ENCODE results near the gene ABCA7. TPM values are rescaled to one million over a fixed set of nuclear protein-coding genes. Genes with fewer than 3 reads are reported as not detected.

ABCA7 gene
- total RNA-seq, 2 donors from 2014 or later, result 6.0 to 7.0 TPM

- no peak for DNase-seq (ENCODE audit: low spot score)
- H3K4me3 ChIP-seq, result no peak overlapping the region
- H3K27me3 ChIP-seq (replicated peaks; ENCODE audit: insufficient read depth), result no peaks in the 10 kb centered on the region
- H3K27ac ChIP-seq, result no peak overlapping the region
- no peak for ATAC-seq (ENCODE audit: insufficient number of reproducible peaks, low FRiP score, low read depth)
- no peaks in the 10 kb centered on the region for H3K9me3 ChIP-seq
- H3K4me1 ChIP-seq (ENCODE audit: control insufficient read depth in 1 of 2, low read depth in 2 of 2), result peaks cover 11 to 46% of the 10 kb centered on the region in 2 donors
- TF ChIP-seq CTCF (IDR thresholded peaks at IDR 0.05), result no peak
- H3K36me3 ChIP-seq, result peaks cover 59% of the 10 kb centered on the region
Observed at GRCh38 chr19:1109697-1110671, 70.1 kb downstream of the ABCA7 start.

DNA sequence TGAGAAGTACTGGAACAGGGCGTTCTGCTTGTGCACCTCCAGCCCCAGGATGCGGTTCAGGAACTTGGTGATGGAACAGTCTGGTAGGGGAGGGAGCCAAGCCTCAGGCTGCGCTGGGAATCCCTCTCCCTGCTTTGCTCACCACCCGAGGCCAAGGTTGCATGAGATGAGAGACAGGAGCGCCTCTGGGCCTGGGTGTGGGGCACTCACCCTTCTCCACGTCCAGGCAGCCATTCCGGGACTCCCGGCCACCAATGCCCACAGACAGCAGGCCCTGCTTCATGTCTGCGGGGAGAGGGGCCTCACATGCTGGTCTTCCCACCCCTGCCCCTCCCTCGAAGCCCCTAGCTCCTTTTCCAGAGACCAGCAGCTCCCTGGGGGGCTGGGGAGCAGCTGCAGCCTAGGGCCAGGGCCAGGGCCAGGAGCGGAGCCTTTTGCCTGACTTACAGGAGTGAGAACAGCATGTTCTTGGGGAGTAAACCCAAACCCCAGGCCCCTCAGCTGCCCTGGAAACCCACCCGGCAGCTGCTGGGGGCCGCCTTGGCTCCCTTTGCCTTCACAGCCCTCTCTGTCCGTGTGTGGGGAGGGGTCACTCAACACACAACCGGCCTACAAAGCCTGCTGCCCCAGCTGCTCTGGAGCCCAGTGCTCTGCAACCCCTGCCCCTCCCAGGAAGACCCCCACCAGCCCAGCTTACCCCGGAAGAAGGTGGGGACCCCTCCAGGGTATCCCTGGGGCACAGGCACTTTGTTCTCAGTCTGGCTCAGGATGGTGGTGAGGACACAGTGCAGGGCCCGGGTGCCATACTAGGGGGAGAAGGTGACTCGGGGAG is 71.1 kb downstream of the ABCA7 start:
- Histone ChIP-seq H3K9me3 (no peaks in the 10 kb centered on the region), H3K36me3 (peaks cover 63% of the 10 kb centered on the region), H3K4me3 (no peak overlapping the region), H3K27ac (no peak overlapping the region), H3K4me1 (ENCODE audit: control insufficient read depth in 1 of 2, low read depth in 2 of 2) (peaks cover under 1 to 35% of the 10 kb centered on the region in 2 donors), H3K27me3 (replicated peaks; ENCODE audit: insufficient read depth) (no peaks in the 10 kb centered on the region)
- DNase-seq (ENCODE audit: low spot score) (no peak), ATAC-seq (ENCODE audit: insufficient number of reproducible peaks, low FRiP score, low read depth) (no peak)
- TF ChIP-seq CTCF (IDR thresholded peaks at IDR 0.05), result no peak

DNA sequence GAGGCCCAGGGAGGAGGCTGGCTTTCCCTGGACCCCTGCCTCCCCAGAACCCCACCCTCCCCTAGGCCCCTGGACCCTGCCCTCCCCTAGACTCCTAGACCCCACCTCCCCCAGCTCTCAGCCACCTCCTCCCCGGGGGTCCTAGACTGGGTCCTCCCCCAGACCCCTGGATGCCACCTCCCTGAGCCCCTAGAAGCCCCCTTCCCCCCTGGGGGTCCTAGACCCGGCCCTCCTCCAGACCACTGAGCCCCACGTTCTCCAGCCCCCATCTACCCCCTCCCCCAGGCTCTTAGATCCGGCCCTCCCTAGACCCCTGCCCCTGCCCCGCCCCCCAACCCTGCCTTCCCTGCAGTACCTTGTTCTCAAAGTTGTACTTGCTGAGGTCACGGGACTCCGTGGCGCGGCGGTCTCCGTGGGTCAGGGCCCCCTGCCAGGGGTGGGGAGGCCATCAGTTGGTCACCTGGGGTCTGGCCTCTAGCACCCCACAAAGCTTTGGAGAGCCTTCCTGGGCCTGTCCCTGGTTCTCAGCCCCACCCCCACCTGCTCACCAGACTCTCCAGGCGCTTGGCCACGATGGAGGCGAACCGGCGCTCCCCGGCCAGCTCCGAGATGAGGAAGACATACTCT is 71.8 kb downstream of the ABCA7 start:
- no peaks in the 10 kb centered on the region for H3K9me3 ChIP-seq
- DNase-seq (ENCODE audit: low spot score) (no peak), ATAC-seq (ENCODE audit: insufficient number of reproducible peaks, low FRiP score, low read depth) (no peak)
- H3K36me3 ChIP-seq, result peaks cover 63% of the 10 kb centered on the region
- H3K4me3 ChIP-seq, result no peak overlapping the region
- peak overlapping the region in 1 of 2 donors; percentile 22 for H3K27ac ChIP-seq
- TF ChIP-seq CTCF (IDR thresholded peaks at IDR 0.05), result no peak
- peaks cover 0 to 28% of the 10 kb centered on the region in 2 donors for H3K4me1 ChIP-seq (ENCODE audit: control insufficient read depth in 1 of 2, low read depth in 2 of 2)
- no peaks in the 10 kb centered on the region for H3K27me3 ChIP-seq (replicated peaks; ENCODE audit: insufficient read depth)

DNA sequence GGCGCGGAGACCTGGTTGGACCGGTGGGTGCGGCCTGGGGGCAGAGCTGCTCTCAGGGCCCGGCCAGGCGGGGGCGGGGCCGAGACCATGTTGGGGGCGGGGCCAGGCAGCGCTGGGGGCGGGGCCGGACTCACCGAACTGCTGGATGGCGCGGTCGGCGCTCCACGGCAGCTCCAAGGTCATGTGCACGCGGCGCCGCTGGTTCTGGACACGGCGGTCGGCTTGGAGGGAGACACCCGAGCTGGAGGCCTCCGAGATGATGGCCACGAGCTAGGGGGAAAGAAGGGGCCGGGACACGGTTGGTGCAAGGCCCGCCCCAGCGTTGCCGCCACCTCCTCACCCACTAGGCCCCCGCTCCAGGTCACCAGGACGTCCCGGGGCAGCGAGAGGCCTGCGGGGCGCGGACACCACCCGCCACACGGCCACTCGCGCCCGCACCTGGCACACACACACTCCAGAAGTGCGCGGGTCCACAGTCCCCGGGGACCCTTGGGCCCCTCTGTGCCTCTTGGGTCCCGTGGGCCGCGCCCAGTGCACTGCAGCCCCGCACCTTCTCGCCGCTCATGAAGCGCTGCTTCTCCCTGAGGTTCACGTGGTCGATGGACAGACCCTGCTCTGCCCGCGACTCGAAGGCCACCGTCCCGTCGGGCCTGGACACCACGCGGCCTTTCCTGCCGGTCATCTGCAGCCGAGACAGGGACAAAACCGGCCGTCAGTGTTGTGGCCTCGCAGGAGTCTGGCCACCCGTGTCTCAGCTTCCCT is 72.5 kb downstream of the ABCA7 start:
- peaks cover 64% of the 10 kb centered on the region for H3K36me3 ChIP-seq
- no peak for DNase-seq (ENCODE audit: low spot score)
- H3K9me3 ChIP-seq, result no peaks in the 10 kb centered on the region
- H3K27ac ChIP-seq, result peak overlapping the region; percentile 11 to 72
- H3K4me1 ChIP-seq (ENCODE audit: control insufficient read depth in 1 of 2, low read depth in 2 of 2), result peaks cover 0 to 22% of the 10 kb centered on the region in 2 donors
- H3K27me3 ChIP-seq (replicated peaks; ENCODE audit: insufficient read depth), result no peaks in the 10 kb centered on the region
- TF ChIP-seq CTCF (IDR thresholded peaks at IDR 0.05), result no peak
- ATAC-seq (ENCODE audit: insufficient number of reproducible peaks, low FRiP score, low read depth), result no peak
- H3K4me3 ChIP-seq, result no peak overlapping the region
